GM12874 (cell line): ENCODE data around the gene MYO1E.

ENCODE experiments used
- CTCF ChIP-seq: IDR thresholded peaks from 2 replicates; pipeline ENCODE4 v1.5.1; 2011; ENCODE audit warnings: low read depth, mild to moderate bottlenecking, control low read depth, low read length, moderate library complexity; ENCODE audit not compliant: insufficient read depth

Gene MYO1E

GRCh38 chr15:59218710-59219109 is 154.0 kb downstream of the MYO1E start:
- no peak for TF ChIP-seq CTCF

GRCh38 chr15:59217876-59218498 is 154.7 kb downstream of the MYO1E start:
- no peak for TF ChIP-seq CTCF

DNA sequence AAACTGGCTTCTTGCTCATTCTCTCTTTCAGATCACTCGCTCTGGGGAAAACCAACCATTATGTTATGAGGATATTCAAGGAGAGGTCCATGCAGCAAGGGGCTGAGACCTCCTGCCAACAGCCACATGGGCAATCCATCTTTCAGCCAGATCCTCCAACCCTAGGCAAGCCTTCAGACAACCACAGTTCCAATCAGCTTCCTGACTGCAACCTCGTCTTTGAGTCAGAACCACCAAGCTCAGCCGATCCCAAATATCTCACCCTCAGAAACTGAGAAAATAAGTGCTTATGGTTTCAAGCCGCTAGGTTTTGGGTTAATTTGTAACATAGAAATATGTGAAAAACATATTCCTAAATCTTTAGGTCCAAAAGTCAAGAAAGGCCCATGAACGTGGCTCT is 155.8 kb downstream of the MYO1E start:
- no peak for TF ChIP-seq CTCF

GRCh38 chr15:59210186-59210585 is 162.5 kb downstream of the MYO1E start:
- TF ChIP-seq CTCF = no peak

DNA sequence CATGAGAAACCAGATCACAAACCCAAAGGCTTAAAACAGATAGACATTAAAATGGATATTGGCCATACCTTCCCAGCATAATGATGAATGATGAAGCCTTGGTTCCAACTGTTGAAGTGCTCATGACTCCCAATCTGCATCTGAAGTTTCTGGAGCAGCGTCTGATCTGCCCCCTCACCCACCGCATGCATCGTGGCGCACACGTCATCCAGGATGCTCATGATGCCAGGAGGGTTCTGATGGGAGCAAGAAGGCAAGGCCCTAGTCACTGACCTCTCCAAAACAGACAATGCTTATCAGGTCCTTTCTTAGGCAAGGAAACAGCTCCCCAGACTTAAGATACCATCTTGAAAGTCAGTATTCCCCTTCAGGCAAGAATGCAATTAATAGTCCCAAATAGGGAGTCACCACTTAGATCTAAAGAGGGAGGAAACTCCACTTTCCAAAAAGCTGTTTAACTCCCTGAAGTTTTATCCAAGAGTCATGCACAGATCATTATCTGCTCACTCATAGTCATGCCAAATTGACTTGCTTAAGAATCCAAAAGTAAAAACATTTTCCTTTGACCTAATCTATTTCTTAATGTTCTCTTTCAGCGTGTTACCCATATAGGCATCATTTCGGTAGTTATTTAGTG is 163.9 kb downstream of the MYO1E start:
- no peak for TF ChIP-seq CTCF

GRCh38 chr15:59206623-59207183 is 166.0 kb downstream of the MYO1E start, which contains the start of gene LDHAL6B:
TSS of gene LDHAL6B (plus strand) at chr15:59206843. CDS start at chr15:59206941, 98 bp downstream.
- no peak for TF ChIP-seq CTCF

DNA sequence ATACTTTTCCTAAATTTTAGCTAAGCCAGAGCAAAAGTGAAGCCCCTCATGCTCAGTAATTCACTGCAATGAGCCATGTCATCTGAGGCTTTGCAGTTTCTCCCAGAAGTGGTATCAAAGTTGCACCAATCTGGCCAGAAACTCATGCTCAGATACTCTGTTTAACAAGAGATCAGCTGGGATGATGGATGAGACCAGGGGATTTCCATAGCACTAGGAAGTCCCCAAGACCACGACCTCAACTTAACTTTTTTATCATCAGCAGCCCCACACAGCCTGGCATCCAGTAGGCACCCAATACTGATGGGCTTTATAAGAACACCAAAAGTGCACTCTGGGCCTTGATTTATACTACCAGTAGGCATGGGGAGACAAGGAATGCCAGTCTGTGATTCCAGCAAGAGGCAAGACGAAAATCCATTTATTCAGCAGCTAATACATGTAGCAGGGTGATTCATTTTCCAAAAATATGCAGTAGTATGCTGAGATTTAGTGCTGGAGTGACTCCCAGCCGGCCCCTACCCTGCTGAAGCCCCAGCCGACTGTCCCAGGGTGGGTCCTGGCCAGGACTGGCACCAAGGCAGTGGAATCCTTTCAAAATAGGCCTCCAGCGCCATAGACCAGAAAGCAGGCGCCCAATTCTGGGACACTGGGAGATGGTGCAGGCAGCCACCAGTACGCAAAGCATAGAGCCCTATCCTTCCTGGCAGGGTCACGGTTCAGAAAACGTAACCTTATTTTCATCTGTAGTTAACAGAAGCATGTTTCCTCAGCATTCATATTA is 166.6 kb downstream of the MYO1E start:
- TF ChIP-seq CTCF = no peak
